AG04450 (cell line): Measurements from ENCODE around the gene MROH7. TPM values are rescaled to one million over a fixed set of nuclear protein-coding genes. Genes with fewer than 3 reads are reported as not detected.

Experiments
- CTCF ChIA-PET: fragments of 300-600, 350-600 bp; formaldehyde crosslinking; extraction: SDS; loops from one replicate; lab custom pipeline; 2022; ENCODE audit warnings: antibody characterized with exemption, inconsistent platforms; lab: Charles Lee
- POLR2A ChIA-PET: fragments of 350-600 bp; formaldehyde crosslinking; extraction: SDS; loops from one replicate; lab custom pipeline; 2021; ENCODE audit warnings: antibody characterized with exemption, inconsistent platforms; lab: Yijun Ruan, JAX
- DNase-seq: peaks from one replicate; pipeline ENCODE4 v3.0.0-alpha.2; 2011; ENCODE audit warnings: low read depth, low spot score
- H3K27ac ChIP-seq: one replicate; pipeline ENCODE4 v1.5.1; 2012; ENCODE audit warnings: low read depth, low read length, control low read depth
- H3K27me3 ChIP-seq: one replicate; pipeline ENCODE4 v1.6.0; 2012; ENCODE audit warnings: low read length; ENCODE audit not compliant: control insufficient read depth, insufficient read depth
- H3K4me3 ChIP-seq: 2 replicates; pipeline ENCODE4 v1.5.1; 2011; ENCODE audit warnings: mild to moderate bottlenecking, low read depth, low read length, control low read depth
- H3K9me3 ChIP-seq: 2 replicates; pipeline ENCODE4 v1.5.1; 2012; ENCODE audit warnings: low read length; ENCODE audit not compliant: control insufficient read depth, insufficient read depth
- polyA plus RNA-seq: library from polyadenylated mRNA; depleted of rRNA; stranded (reverse); fragments of >200 nt; gene quantifications from 2 replicates; pipeline ENCODE4 v1.2.3, GENCODE V29; 2011
- TF ChIP-seq, protein P1 (sequence below): IDR thresholded peaks from 2 replicates; pipeline ENCODE4 v1.5.1; 2011; ENCODE audit warnings: low read depth, low read length, control low read depth, inconsistent platforms

Gene MROH7
- polyA plus RNA-seq, 1 experiment: not detected

DNA sequence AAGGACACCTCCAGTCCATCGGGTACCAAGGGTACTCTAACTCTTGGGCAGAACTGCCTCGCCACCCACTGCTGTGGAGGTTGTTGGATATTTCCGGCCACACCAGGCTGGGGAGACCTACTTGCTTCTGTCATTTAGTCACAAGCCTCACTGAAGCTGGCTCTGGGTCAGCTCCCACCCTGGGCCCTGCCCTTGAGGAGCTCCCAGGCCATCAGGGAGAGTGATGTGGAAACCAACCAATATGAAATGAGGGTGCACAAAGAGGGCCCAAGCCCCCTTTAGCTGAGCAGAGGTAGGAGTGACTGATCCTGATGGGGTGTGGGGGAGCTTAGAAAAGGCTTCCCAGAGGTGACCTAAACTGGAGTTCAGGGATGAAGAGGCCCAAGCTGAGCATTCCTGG, 103.1 kb downstream of the MROH7 start:
- no peaks in the 10 kb centered on the region for H3K9me3 ChIP-seq
- peaks cover 5% of the 10 kb centered on the region for H3K27me3 ChIP-seq
- POLR2A ChIA-PET: no interaction called here
- no peak for DNase-seq
- TF ChIP-seq, protein P1, sequence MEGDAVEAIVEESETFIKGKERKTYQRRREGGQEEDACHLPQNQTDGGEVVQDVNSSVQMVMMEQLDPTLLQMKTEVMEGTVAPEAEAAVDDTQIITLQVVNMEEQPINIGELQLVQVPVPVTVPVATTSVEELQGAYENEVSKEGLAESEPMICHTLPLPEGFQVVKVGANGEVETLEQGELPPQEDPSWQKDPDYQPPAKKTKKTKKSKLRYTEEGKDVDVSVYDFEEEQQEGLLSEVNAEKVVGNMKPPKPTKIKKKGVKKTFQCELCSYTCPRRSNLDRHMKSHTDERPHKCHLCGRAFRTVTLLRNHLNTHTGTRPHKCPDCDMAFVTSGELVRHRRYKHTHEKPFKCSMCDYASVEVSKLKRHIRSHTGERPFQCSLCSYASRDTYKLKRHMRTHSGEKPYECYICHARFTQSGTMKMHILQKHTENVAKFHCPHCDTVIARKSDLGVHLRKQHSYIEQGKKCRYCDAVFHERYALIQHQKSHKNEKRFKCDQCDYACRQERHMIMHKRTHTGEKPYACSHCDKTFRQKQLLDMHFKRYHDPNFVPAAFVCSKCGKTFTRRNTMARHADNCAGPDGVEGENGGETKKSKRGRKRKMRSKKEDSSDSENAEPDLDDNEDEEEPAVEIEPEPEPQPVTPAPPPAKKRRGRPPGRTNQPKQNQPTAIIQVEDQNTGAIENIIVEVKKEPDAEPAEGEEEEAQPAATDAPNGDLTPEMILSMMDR: no peak
- H3K4me3 ChIP-seq: no peak overlapping the region
- no peak overlapping the region for H3K27ac ChIP-seq
- CTCF ChIA-PET: no interaction called here

- H3K9me3 ChIP-seq: no peaks in the 10 kb centered on the region
- TF ChIP-seq, protein P1: no peak
- DNase-seq: no peak
- H3K4me3 ChIP-seq: no peak overlapping the region
- no peak overlapping the region for H3K27ac ChIP-seq
- H3K27me3 ChIP-seq: peaks cover 8% of the 10 kb centered on the region
- POLR2A ChIA-PET: no interaction called here
- CTCF ChIA-PET: no interaction called here
These were observed 103.7 kb downstream of the MROH7 start for GRCh38 chr1:54745274-54745673.

DNA sequence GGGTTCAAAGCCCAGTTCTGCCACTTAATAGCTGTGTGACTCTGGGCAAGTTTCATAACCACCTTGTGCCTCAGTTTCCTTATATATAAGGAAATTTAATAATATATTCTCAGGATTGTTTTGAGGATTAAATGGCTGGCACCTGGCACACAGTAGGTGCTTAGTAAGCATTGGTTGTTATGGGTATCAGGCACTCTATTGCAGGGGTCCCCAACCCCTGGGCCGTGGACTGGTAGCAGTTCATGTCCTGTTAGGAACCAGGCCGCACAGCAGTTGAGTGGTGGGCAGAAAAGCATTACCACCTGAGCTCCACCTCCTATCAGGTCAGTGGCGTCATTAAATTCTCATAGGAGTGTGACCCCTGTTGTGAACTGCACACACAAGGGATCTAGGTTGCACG, 104.3 kb downstream of the MROH7 start:
- TF ChIP-seq, protein P1: no peak
- Histone ChIP-seq H3K4me3 (no peak overlapping the region), H3K9me3 (no peaks in the 10 kb centered on the region), H3K27me3 (peaks cover 11% of the 10 kb centered on the region), H3K27ac (no peak overlapping the region)
- POLR2A ChIA-PET: no interaction called here
- DNase-seq: no peak
- CTCF ChIA-PET: no interaction called here

DNA sequence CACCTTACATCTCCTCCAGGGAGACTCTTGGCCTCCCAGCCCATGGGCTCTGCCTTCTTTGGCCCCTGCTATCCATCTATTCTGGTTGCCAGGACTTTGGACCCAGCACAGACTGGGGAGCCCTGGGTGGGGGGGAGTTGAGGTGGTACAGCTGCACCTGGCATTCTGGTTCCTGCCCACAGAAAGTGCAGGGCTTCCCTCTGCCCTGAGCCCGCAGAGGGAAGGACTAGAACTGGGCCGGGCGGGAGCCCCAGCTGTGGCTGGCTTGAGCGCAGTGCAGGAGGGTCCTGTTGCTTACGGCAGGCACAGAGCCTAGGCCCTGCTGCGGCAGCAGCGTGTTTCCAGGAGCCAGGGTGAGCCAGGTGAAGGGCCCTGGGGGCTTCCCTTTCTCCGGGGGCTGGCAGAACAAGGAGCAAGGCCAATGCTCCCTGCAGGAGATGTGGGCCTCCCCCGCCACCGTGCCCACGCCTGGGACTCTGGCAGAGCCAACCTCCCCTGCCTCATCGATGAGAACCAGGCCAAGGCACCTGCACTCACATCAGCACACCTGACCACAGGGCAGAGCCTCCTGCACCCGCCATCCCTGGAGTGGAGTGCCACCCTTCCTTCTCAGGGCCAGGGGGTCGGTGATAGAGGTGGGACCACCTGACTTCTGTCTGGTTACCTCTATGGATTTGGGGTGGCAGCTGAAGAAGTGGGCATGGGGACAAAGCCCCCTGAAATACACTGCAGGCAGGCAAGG, 106.7 kb downstream of the MROH7 start:
- Histone ChIP-seq H3K9me3 (no peaks in the 10 kb centered on the region), H3K27ac (no peak overlapping the region), H3K27me3 (peaks cover 11% of the 10 kb centered on the region), H3K4me3 (no peak overlapping the region)
- POLR2A ChIA-PET: no interaction called here
- TF ChIP-seq, protein P1: no peak
- no peak for DNase-seq
- CTCF ChIA-PET: no interaction called here

GRCh38 chr1:54750596-54750995, 109.0 kb downstream of the MROH7 start:
- H3K4me3 ChIP-seq: no peak overlapping the region
- DNase-seq: no peak
- CTCF ChIA-PET: no interaction called here
- TF ChIP-seq, protein P1: no peak
- H3K27ac ChIP-seq: no peak overlapping the region
- POLR2A ChIA-PET: interaction anchor here (0.6 kb wide), 1 partner anchor 61 kb away, joined by 5 read pairs; no protein-coding TSS in a partner anchor
- H3K9me3 ChIP-seq: no peaks in the 10 kb centered on the region
- H3K27me3 ChIP-seq: peaks cover 11% of the 10 kb centered on the region
